HUES64 (cell line): ENCODE results near the gene CLTA.
A peak's percentile ranks its signal among the peaks of the same experiment; 100 is the strongest.
"Not testable (repeated sequence)": the region's sequence is repeated elsewhere in the genome, so short reads cannot be mapped to it uniquely, and the experiment has no call there.

Experiments used
- H3K27ac ChIP-seq: 2 replicates; pipeline ENCODE4 v1.7.0; 2013; ENCODE audit warnings: low read depth, low read length, inconsistent platforms
- H3K27me3 ChIP-seq: 2 replicates; pipeline ENCODE4 v1.6.1; 2013; ENCODE audit warnings: mild to moderate bottlenecking, low read length; ENCODE audit not compliant: insufficient read depth
- H3K36me3 ChIP-seq: 2 replicates; pipeline ENCODE4 v1.6.1; 2013; ENCODE audit warnings: mild to moderate bottlenecking, low read length; ENCODE audit not compliant: insufficient read depth
- H3K4me1 ChIP-seq: 2 replicates; pipeline ENCODE4 v1.6.1; 2013; ENCODE audit warnings: mild to moderate bottlenecking, low read length, moderate library complexity; ENCODE audit not compliant: insufficient read depth
- H3K4me3 ChIP-seq: 2 replicates; pipeline ENCODE4 v1.5.1; 2013; ENCODE audit warnings: mild to moderate bottlenecking, low read length, moderate library complexity
- H3K9ac ChIP-seq: 2 replicates; pipeline ENCODE4 v1.6.1; 2013; ENCODE audit warnings: mild to moderate bottlenecking, low read depth, low read length
- H3K9me3 ChIP-seq: 2 replicates; pipeline ENCODE4 v1.6.1; 2013; ENCODE audit warnings: low read depth, low read length; ENCODE audit not compliant: insufficient read depth
- WGBS: fragments of 150-250, 120-280 bp; methylation state at CpG from one replicate; pipeline ENCODE4 v1.1.7; 2013; ENCODE audit warnings: missing lambda C conversion rate; 5-methylcytosine and 5-hydroxymethylcytosine counted together

Gene CLTA

DNA sequence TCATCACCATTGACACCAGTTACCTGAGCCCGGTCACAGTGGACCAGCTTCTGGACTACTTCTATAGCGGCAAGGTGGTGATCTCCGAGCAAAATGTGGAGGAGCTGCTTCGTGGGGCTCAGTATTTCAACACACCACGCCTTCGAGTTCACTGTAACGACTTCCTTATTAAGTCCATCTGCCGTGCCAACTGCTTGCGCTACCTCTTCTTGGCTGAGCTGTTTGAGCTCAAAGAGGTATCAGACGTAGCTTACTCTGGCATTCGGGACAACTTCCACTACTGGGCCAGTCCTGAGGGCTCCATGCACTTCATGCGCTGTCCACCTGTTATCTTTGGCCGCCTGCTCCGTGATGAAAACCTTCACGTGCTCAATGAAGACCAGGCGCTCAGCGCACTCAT is 21.0 kb upstream of the CLTA start:
- H3K4me1 ChIP-seq: peaks cover 3% of the 10 kb centered on the region
- no peaks in the 10 kb centered on the region for H3K36me3 ChIP-seq
- no peak overlapping the region for H3K9ac ChIP-seq
- no peak overlapping the region for H3K4me3 ChIP-seq
- 95% methylated on average over 17 of the region's 17 CpGs for WGBS
- no peak overlapping the region for H3K27ac ChIP-seq
- no peaks in the 10 kb centered on the region for H3K27me3 ChIP-seq
- H3K9me3 ChIP-seq: no peaks in the 10 kb centered on the region

- no peak overlapping the region for H3K4me3 ChIP-seq
- H3K36me3 ChIP-seq: no peaks in the 10 kb centered on the region
- H3K9me3 ChIP-seq: no peaks in the 10 kb centered on the region
- H3K4me1 ChIP-seq: no peaks in the 10 kb centered on the region
- 90% methylated on average over 13 of the region's 13 CpGs for WGBS
- H3K27me3 ChIP-seq: no peaks in the 10 kb centered on the region
- H3K9ac ChIP-seq: no peak overlapping the region
- H3K27ac ChIP-seq: no peak overlapping the region
These were observed 20.2 kb upstream of the CLTA start for GRCh38 chr9:36170531-36170930.

- Histone ChIP-seq H3K36me3 (no peaks in the 10 kb centered on the region), H3K27me3 (no peaks in the 10 kb centered on the region), H3K27ac (no peak overlapping the region), H3K4me3 (no peak overlapping the region), H3K9ac (no peak overlapping the region), H3K9me3 (no peaks in the 10 kb centered on the region), H3K4me1 (no peaks in the 10 kb centered on the region)
- 93% methylated on average over 2 of the region's 2 CpGs for WGBS
These were observed 16.9 kb upstream of the CLTA start for GRCh38 chr9:36173861-36174260.

GRCh38 chr9:36174271-36174670 is 16.4 kb upstream of the CLTA start:
- Histone ChIP-seq H3K9ac (no peak overlapping the region), H3K27ac (no peak overlapping the region), H3K4me3 (no peak overlapping the region), H3K9me3 (no peaks in the 10 kb centered on the region), H3K27me3 (no peaks in the 10 kb centered on the region), H3K4me1 (no peaks in the 10 kb centered on the region), H3K36me3 (no peaks in the 10 kb centered on the region)
- WGBS: 93% methylated on average over 7 of the region's 7 CpGs

GRCh38 chr9:36174731-36175130 is 16.0 kb upstream of the CLTA start:
- 72% methylated on average over 3 of the region's 3 CpGs for WGBS
- Histone ChIP-seq H3K9me3 (no peaks in the 10 kb centered on the region), H3K9ac (no peak overlapping the region), H3K36me3 (no peaks in the 10 kb centered on the region), H3K27me3 (no peaks in the 10 kb centered on the region), H3K4me1 (no peaks in the 10 kb centered on the region), H3K4me3 (no peak overlapping the region), H3K27ac (no peak overlapping the region)

DNA sequence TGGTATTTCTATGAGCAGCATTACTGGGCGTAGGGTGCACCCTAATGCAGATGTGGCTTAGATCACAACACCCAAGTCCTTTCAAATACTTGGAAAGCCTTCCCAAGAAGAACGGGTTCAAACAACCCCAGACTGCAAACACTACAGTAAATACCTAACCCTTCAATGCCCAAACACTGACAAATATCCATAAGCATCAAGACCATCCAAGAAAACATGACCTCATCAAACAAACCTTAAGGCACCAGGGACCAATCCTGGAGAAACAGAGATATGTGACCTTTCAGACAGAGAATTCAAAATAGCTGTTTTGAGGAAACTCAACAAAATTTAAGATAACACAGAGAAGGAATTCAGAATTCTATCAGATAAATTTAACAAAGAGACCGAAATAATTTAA is 15.5 kb upstream of the CLTA start:
- H3K9ac ChIP-seq, H3K27me3 ChIP-seq, H3K4me1 ChIP-seq, H3K4me3 ChIP-seq, H3K36me3 ChIP-seq, H3K27ac ChIP-seq, H3K9me3 ChIP-seq: not testable (repeated sequence)
- WGBS: 94% methylated on average over 3 of the region's 3 CpGs

GRCh38 chr9:36176496-36176895 is 14.2 kb upstream of the CLTA start:
- H3K27me3 ChIP-seq, H3K27ac ChIP-seq, H3K4me3 ChIP-seq, H3K4me1 ChIP-seq, H3K9me3 ChIP-seq, H3K36me3 ChIP-seq, H3K9ac ChIP-seq: not testable (repeated sequence)
- 94% methylated on average over 10 of the region's 10 CpGs for WGBS

GRCh38 chr9:36177571-36177970 is 13.2 kb upstream of the CLTA start:
- 86% methylated on average over 2 of the region's 4 CpGs for WGBS

GRCh38 chr9:36180243-36180642 is 10.5 kb upstream of the CLTA start:
- not testable (repeated sequence) for H3K27ac ChIP-seq, H3K36me3 ChIP-seq, H3K4me3 ChIP-seq, H3K9me3 ChIP-seq, H3K9ac ChIP-seq, H3K4me1 ChIP-seq, H3K27me3 ChIP-seq
- WGBS: 91% methylated on average over 5 of the region's 6 CpGs

More at GRCh38 chr9:36177571-36177970, 13.2 kb upstream of the CLTA start:
- Histone ChIP-seq H3K36me3 (no peaks in the 10 kb centered on the region), H3K27me3 (no peaks in the 10 kb centered on the region), H3K9me3 (peaks cover 3% of the 10 kb centered on the region; the same call in 1 of the 2 replicates), H3K27ac (no peak overlapping the region), H3K4me3 (no peak overlapping the region), H3K4me1 (no peaks in the 10 kb centered on the region), H3K9ac (no peak overlapping the region)

GRCh38 chr9:36187414-36187813 is 3.3 kb upstream of the CLTA start:
- Histone ChIP-seq H3K27ac (no peak overlapping the region; the same call in 1 of the 2 replicates), H3K36me3 (no peaks in the 10 kb centered on the region), H3K9ac (no peak overlapping the region), H3K4me3 (no peak overlapping the region), H3K27me3 (no peaks in the 10 kb centered on the region), H3K4me1 (peaks cover 12% of the 10 kb centered on the region; the same call in 1 of the 2 replicates), H3K9me3 (no peaks in the 10 kb centered on the region)

DNA sequence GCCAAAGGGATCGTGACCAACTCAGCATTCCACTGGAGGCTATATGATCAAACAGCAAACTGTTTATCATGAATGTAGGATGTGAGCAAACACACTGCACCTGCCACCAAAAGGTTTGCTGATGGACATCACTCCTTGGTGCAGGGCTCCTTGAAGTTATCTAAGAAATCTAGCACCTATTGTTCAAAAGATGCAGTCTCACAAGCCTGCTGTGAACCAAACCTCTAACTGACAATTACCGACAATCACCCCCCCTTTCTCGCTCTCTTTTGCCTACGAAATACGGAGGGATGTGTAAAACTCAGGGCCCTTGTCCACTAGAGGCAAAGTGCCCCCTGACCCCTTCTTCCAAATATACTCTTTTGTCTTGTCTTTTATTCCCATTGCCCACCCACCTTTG is 2.5 kb upstream of the CLTA start:
- H3K27me3 ChIP-seq: no peaks in the 10 kb centered on the region
- H3K9me3 ChIP-seq: no peaks in the 10 kb centered on the region
- H3K4me3 ChIP-seq: no peak overlapping the region
- no peak overlapping the region for H3K27ac ChIP-seq
- H3K36me3 ChIP-seq: 0 out of 2 replicates have a peak, but pooled peaks cover 2% of the 10 kb centered on the region
- H3K9ac ChIP-seq: no peak overlapping the region
- peaks cover 18% of the 10 kb centered on the region; the same call in 1 of the 2 replicates for H3K4me1 ChIP-seq
- WGBS: 90% methylated on average over 5 of the region's 5 CpGs

- 18% methylated on average over 6 of the region's 9 CpGs for WGBS
These were observed 745 bp upstream of the CLTA start for GRCh38 chr9:36189976-36190375.

More at GRCh38 chr9:36189976-36190375, 745 bp upstream of the CLTA start:
- Histone ChIP-seq H3K36me3 (peaks cover 17% of the 10 kb centered on the region), H3K27ac (peak overlapping the region; percentile 70; the same call in 1 of the 2 replicates), H3K27me3 (no peaks in the 10 kb centered on the region), H3K9me3 (no peaks in the 10 kb centered on the region), H3K9ac (peak overlapping the region; percentile 64), H3K4me3 (peak overlapping the region; percentile 93), H3K4me1 (peaks cover 18% of the 10 kb centered on the region; the same call in 1 of the 2 replicates)
